ENCODE data around the gene ACTL9. TPM values are rescaled to one million over a fixed set of nuclear protein-coding genes. Genes with fewer than 3 reads are reported as not detected.

Gene ACTL9
- total RNA-seq, 1 donor from 2014 or later = not detected

GRCh38 chr19:8682472-8682871 lies 16.1 kb downstream of the ACTL9 start:
- no peak for TF ChIP-seq CTCF (IDR thresholded peaks at IDR 0.05; ENCODE audit: insufficient read depth, low read length, poor library complexity, severe bottlenecking)
- Histone ChIP-seq H3K36me3 (ENCODE audit: control insufficient read depth, insufficient read depth, low read length) (no peaks in the 10 kb centered on the region), H3K4me3 (ENCODE audit: low read depth, low read length) (no peak overlapping the region), H3K27me3 (ENCODE audit: control insufficient read depth, insufficient read depth, low read length) (no peaks in the 10 kb centered on the region)
- no peak for DNase-seq (ENCODE audit: low read depth)

DNA sequence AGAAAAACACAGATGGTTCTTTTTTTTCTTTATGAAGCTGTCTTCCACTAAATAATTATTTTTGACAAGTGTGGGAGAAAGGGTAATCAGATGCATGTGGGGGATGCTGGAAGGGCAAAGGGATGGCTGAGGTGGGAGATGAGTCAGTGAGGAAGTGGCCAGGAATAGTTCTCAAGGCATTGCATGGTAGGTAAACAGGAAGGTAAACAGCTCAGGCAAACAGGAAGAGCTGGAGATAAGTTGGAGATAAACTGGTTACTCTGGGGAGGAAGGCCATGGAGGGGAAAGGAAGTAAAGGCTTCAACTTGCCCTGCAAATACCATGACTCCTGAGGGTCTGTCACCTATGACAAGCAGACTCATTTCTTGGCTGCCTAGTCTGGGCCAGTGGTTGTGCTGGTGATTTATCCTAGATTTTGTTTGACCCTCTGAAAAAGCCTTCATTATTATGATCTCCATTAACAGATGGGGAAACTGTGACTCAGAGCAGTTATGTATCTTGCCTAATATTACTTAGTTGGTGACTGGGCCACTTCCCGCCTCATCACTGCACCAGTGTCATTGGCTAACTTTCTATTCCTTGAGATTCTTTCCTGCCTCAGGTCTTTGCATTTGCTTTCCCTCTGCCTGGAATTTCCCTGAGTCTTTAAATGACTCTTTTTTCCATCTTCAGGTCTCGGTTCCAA lies 17.1 kb downstream of the ACTL9 start:
- TF ChIP-seq CTCF (IDR thresholded peaks at IDR 0.05; ENCODE audit: insufficient read depth, low read length, poor library complexity, severe bottlenecking) = no peak
- no peak overlapping the region for H3K4me3 ChIP-seq (ENCODE audit: low read depth, low read length)
- no peak for DNase-seq (ENCODE audit: low read depth)
- H3K27me3 ChIP-seq (ENCODE audit: control insufficient read depth, insufficient read depth, low read length) = no peaks in the 10 kb centered on the region
- no peaks in the 10 kb centered on the region for H3K36me3 ChIP-seq (ENCODE audit: control insufficient read depth, insufficient read depth, low read length)

GRCh38 chr19:8680676-8681344 lies 17.8 kb downstream of the ACTL9 start:
- Histone ChIP-seq H3K4me3 (ENCODE audit: low read depth, low read length) (no peak overlapping the region), H3K27me3 (ENCODE audit: control insufficient read depth, insufficient read depth, low read length) (no peaks in the 10 kb centered on the region), H3K36me3 (ENCODE audit: control insufficient read depth, insufficient read depth, low read length) (no peaks in the 10 kb centered on the region)
- DNase-seq (ENCODE audit: low read depth) = no peak
- TF ChIP-seq CTCF (IDR thresholded peaks at IDR 0.05; ENCODE audit: insufficient read depth, low read length, poor library complexity, severe bottlenecking) = no peak

DNA sequence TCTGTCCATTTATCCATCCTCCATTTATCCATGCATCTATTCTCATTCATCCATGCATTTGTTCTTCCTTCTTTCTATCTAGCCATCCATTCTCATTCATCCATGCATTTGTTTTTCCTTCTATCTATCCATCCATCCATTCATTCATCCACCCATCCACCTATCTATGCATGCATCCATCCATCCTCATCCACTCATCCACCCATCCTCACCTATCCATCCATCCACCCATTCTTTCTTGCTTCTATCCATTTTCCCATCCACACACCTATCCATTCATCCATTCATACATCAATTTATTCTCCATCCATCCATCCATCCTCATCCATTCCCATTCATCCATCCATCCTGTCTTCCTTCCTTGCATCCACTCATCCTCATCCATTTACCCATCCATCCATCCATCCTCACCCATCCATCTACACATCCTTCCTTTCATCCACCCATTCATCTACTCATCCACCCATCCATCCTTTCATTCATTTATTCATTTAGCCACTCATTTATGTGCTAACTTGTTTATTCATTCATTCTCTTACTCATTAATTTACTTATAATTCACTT lies 20.3 kb downstream of the ACTL9 start:
- no peaks in the 10 kb centered on the region for H3K36me3 ChIP-seq (ENCODE audit: control insufficient read depth, insufficient read depth, low read length)
- DNase-seq (ENCODE audit: low read depth) = no peak
- TF ChIP-seq CTCF (IDR thresholded peaks at IDR 0.05; ENCODE audit: insufficient read depth, low read length, poor library complexity, severe bottlenecking) = no peak
- no peaks in the 10 kb centered on the region for H3K27me3 ChIP-seq (ENCODE audit: control insufficient read depth, insufficient read depth, low read length)
- no peak overlapping the region for H3K4me3 ChIP-seq (ENCODE audit: low read depth, low read length)

GRCh38 chr19:8675066-8675465 lies 23.5 kb downstream of the ACTL9 start:
- TF ChIP-seq CTCF (IDR thresholded peaks at IDR 0.05; ENCODE audit: insufficient read depth, low read length, poor library complexity, severe bottlenecking) = no peak

More at GRCh38 chr19:8675066-8675465, 23.5 kb downstream of the ACTL9 start:
- H3K4me3 ChIP-seq (ENCODE audit: low read depth, low read length) = no peak overlapping the region
- DNase-seq (ENCODE audit: low read depth) = no peak
- no peaks in the 10 kb centered on the region for H3K27me3 ChIP-seq (ENCODE audit: control insufficient read depth, insufficient read depth, low read length)
- H3K36me3 ChIP-seq (ENCODE audit: control insufficient read depth, insufficient read depth, low read length) = no peaks in the 10 kb centered on the region

Measured in kidney epithelial cell (primary cell).